K562 (cell line): ENCODE data around the gene SMIM17. TPM values are rescaled to one million over a fixed set of nuclear protein-coding genes. Genes with fewer than 3 reads are reported as not detected.

Experiments
- ATAC-seq: fragments of 200-7000 bp; cut with Tn5 transposase; 3 replicates; pipeline ENCODE4 v1.9.1; 2020; ENCODE audit warnings: moderate library complexity
- BruUV-seq: library from RNA; stranded (reverse); fragments of 400-500 nt; replicated peaks from 2 replicates; lab custom pipeline; 2021; lab: Mats Ljungman, UMichigan
- CTCF ChIA-PET: fragments of 300-600 bp; formaldehyde crosslinking; extraction: SDS; loops from one replicate; lab custom pipeline; 2021; ENCODE audit warnings: low intra/inter-chr PET ratio; lab: Yijun Ruan, JAX
- POLR2A ChIA-PET: fragments of 300-600, 350-650 bp; sonication (Branson Sonifier 250); formaldehyde crosslinking; extraction: SDS; loops from one replicate; lab custom pipeline; 2021; ENCODE audit warnings: antibody characterized with exemption, inconsistent platforms; lab: Yijun Ruan, JAX
- DNase-seq, 4 experiments: peaks; one replicate each; pipeline versions ENCODE4 v3.0.0 to v3.0.0-alpha.2; 2011 to 2018; ENCODE audit warnings: low spot score in 3 of 4, mixed read lengths in 3 of 4; ENCODE audit errors: extremely low read depth in 1 of 4
- FAIRE-seq: peaks from 2 replicates; lab custom pipeline; 2011; peaks lifted over from hg19 to GRCh38; lab: Jason Lieb, UNC
- H2AFZ ChIP-seq: 2 replicates; pipeline ENCODE4 v1.6.0; 2011; ENCODE audit warnings: low read depth, low read length, control low read depth, inconsistent platforms
- H3K27ac ChIP-seq: fragments of 200-600 bp; 3 replicates; pipeline ENCODE4 v1.8.0; 2011; ENCODE audit warnings: low read depth, mild to moderate bottlenecking, control low read depth, inconsistent platforms, low read length, moderate library complexity, mixed read lengths; ENCODE audit errors: extremely low read depth
- H3K27me3 ChIP-seq, 2 experiments: fragments of 300-600 bp in 1 of 2; 2 replicates in 1 of 2; 3 replicates in 1 of 2; pipeline versions ENCODE4 v1.6.0 to v1.8.0; 2011; ENCODE audit warnings: inconsistent platforms in 2 of 2, low read length in 2 of 2, mild to moderate bottlenecking in 1 of 2, mixed read lengths in 1 of 2, moderate library complexity in 1 of 2; ENCODE audit not compliant: control insufficient read depth in 2 of 2, insufficient read depth in 2 of 2
- H3K36me3 ChIP-seq: fragments of 300-600 bp; 3 replicates; pipeline ENCODE4 v1.8.0; 2011; ENCODE audit warnings: mild to moderate bottlenecking, low read length, inconsistent platforms; ENCODE audit not compliant: control insufficient read depth, insufficient read depth
- H3K4me1 ChIP-seq, 2 experiments: fragments of 200-600 bp in 1 of 2; replicated peaks in 1 of 2; 2 replicates in 1 of 2; 3 replicates in 1 of 2; pipeline versions ENCODE4 v1.5.1 to v1.8.0; 2011; ENCODE audit warnings: inconsistent platforms in 2 of 2, low read length in 2 of 2, mild to moderate bottlenecking in 1 of 2, mixed read lengths in 1 of 2, moderate library complexity in 1 of 2; ENCODE audit not compliant: control insufficient read depth in 2 of 2, insufficient read depth in 2 of 2
- H3K4me2 ChIP-seq: 2 replicates; pipeline ENCODE4 v1.6.1; 2011; ENCODE audit warnings: low read length, control low read depth, inconsistent platforms, mixed read lengths; ENCODE audit not compliant: insufficient read depth
- H3K4me3 ChIP-seq: fragments of 200-600 bp; sonication (generic), shearing (Covaris generic); 2 replicates; pipeline ENCODE4 v1.5.1; 2016; ENCODE audit warnings: control low read depth, inconsistent platforms
- H3K79me2 ChIP-seq: fragments of 200-600 bp; 3 replicates; pipeline ENCODE4 v1.8.0; 2011; ENCODE audit warnings: low read length, inconsistent platforms; ENCODE audit not compliant: control insufficient read depth, insufficient read depth
- H3K9ac ChIP-seq, 2 experiments: 2 replicates each; pipeline versions ENCODE4 v1.6.0 to v1.6.1; 2011; ENCODE audit warnings: low read depth in 2 of 2, low read length in 2 of 2, control low read depth in 1 of 2, inconsistent platforms in 1 of 2, mild to moderate bottlenecking in 1 of 2, mixed read lengths in 1 of 2; ENCODE audit not compliant: insufficient read depth in 1 of 2
- H3K9me1 ChIP-seq: one replicate; pipeline ENCODE4 v1.6.0; 2011; ENCODE audit warnings: inconsistent platforms, mild to moderate bottlenecking, low read length, moderate library complexity; ENCODE audit not compliant: control insufficient read depth, insufficient read depth
- H3K9me3 ChIP-seq: replicated peaks from 2 replicates; pipeline ENCODE4 v1.5.1; 2011; ENCODE audit warnings: low read depth, low read length, inconsistent platforms; ENCODE audit not compliant: control insufficient read depth, insufficient read depth
- H4K20me1 ChIP-seq: replicated peaks from 2 replicates; pipeline ENCODE4 v1.6.1; 2011; ENCODE audit warnings: low read length, inconsistent platforms, mixed read lengths; ENCODE audit not compliant: control insufficient read depth, insufficient read depth
- CTBP1 ChIP-seq: fragments of 450-650 bp; IDR thresholded peaks from 2 replicates; pipeline ENCODE4 v1.6.1; 2016; ENCODE audit warnings: borderline replicate concordance
- MAFF ChIP-seq: IDR thresholded peaks from 2 replicates; pipeline ENCODE4 v1.6.1; 2012; ENCODE audit warnings: low read length, improper control_type of control experiment
- MCM2 ChIP-seq: fragments of 450-650 bp; IDR thresholded peaks from 2 replicates; pipeline ENCODE4 v1.6.1; 2017; ENCODE audit warnings: low read depth, mild to moderate bottlenecking
- NCOA1 ChIP-seq: fragments of 450-650 bp; IDR thresholded peaks from 2 replicates; pipeline ENCODE4 v1.6.1; 2016; ENCODE audit warnings: low read depth
- SMAD3 ChIP-seq: fragments of 450-650 bp; formaldehyde crosslinking; conservative IDR thresholded peaks from 2 replicates; pipeline ENCODE4 v1.4.0; 2020; ENCODE audit warnings: mild to moderate bottlenecking
- ZNF696 ChIP-seq: fragments of 250-450 bp; sonication (Bioruptor Pico); conservative IDR thresholded peaks from 2 replicates; pipeline ENCODE4 v1.4.0; 2020; ENCODE audit warnings: mild to moderate bottlenecking, moderate library complexity
- WGBS: fragments of 100-300 bp; shearing (Covaris generic); methylation state at CpG from one replicate; pipeline ENCODE4 v1.1.6; 2016; ENCODE audit warnings: low coverage, mixed read lengths; ENCODE audit not compliant: insufficient coverage; ENCODE audit errors: missing lambda C conversion rate; 5-methylcytosine and 5-hydroxymethylcytosine counted together
- in situ Hi-C: fragments of 300-500 bp; cut with MboI; formaldehyde crosslinking; loops from 4 replicates; pipeline ENCODE4 v1.15.0; 2018; ENCODE audit warnings: inconsistent platforms, mixed read lengths
- intact Hi-C: fragments of 100-400 bp; cut with micrococcal nuclease; formaldehyde crosslinking; loops from 2 replicates; pipeline ENCODE4 v1.14.2; 2022
- polyA plus RNA-seq, 8 experiments: library from polyadenylated mRNA; depleted of rRNA in 4 of 8; stranded (reverse) in 5 of 8; unstranded in 3 of 8; fragments of >200 nt; fragmentation: Nextera tagmentation in 2 of 8; fragmentation: Illumina TruSeq in 1 of 8; extraction: Ambion mirVana in 2 of 8; extraction: Trizol in 1 of 8; gene quantifications; 2 replicates each; pipeline versions ENCODE4 v1.2.1 to v1.2.3, GENCODE V29; 2011 to 2014; ENCODE audit warnings: inconsistent platforms in 1 of 8, missing spikeins in 1 of 8
- total RNA-seq, 7 experiments: library from RNA; depleted of rRNA in 6 of 7; stranded (reverse); fragments of >200 nt in 6 of 7; fragmentation: Illumina TruSeq in 2 of 7; extraction: Trizol in 2 of 7; gene quantifications; 2 replicates each; pipeline versions ENCODE4 v1.2.1 to v1.2.3, GENCODE V29; 2011 to 2021; ENCODE audit warnings: low replicate concordance in 1 of 7

SMIM17 gene
- total and polyA plus RNA-seq, 9 of the 15 experiments (the other 6 are each of a cell fraction or from before 2014, with no cell fraction given) = not detected

GRCh38 chr19:56667311-56667870 lies 24.4 kb downstream of the SMIM17 start:
- no peak overlapping the region for H2AFZ ChIP-seq
- POLR2A ChIA-PET = no interaction called here
- H3K9me3 ChIP-seq = no peaks in the 10 kb centered on the region; the same call in 1 of the 2 replicates
- H3K79me2 ChIP-seq = no peaks in the 10 kb centered on the region
- intact Hi-C loops (no loop called here), in situ Hi-C loops (no loop called here)
- WGBS = 0% methylated on average over 6 of the region's 6 CpGs
- no peak overlapping the region for H3K9ac ChIP-seq
- no peak overlapping the region for H3K4me3 ChIP-seq
- no peak overlapping the region for H3K27ac ChIP-seq
- no peaks in the 10 kb centered on the region for H4K20me1 ChIP-seq
- no peak for TF ChIP-seq CTBP1
- TF ChIP-seq NCOA1 = no peak
- TF ChIP-seq MCM2 = no peak
- TF ChIP-seq MAFF = no peak
- no peak for TF ChIP-seq SMAD3 (CRISPR knock-in tag)
- TF ChIP-seq, all 486 proteins: peak for 0
- ATAC-seq = no peak
- H3K36me3 ChIP-seq = no peaks in the 10 kb centered on the region
- no peak for FAIRE-seq
- H3K4me2 ChIP-seq = no peak overlapping the region
- no peak for DNase-seq
- no peaks in the 10 kb centered on the region for H3K27me3 ChIP-seq
- CTCF ChIA-PET = no interaction called here
- BruUV-seq = no TSS peak
- peaks cover 0 to 4% of the 10 kb centered on the region in 2 experiments; a peak in 1 of 5 replicates for H3K4me1 ChIP-seq
- no peaks in the 10 kb centered on the region for H3K9me1 ChIP-seq

- no TSS peak for BruUV-seq
- DNase-seq (no peak), FAIRE-seq (no peak), ATAC-seq (no peak)
- Histone ChIP-seq H3K4me1 (peaks cover 0 to 4% of the 10 kb centered on the region in 2 experiments; a peak in 1 of 5 replicates), H3K27me3 (no peaks in the 10 kb centered on the region), H3K9me1 (no peaks in the 10 kb centered on the region), H4K20me1 (no peaks in the 10 kb centered on the region), H3K9ac (no peak overlapping the region), H3K27ac (no peak overlapping the region), H3K9me3 (no peaks in the 10 kb centered on the region; the same call in 1 of the 2 replicates), H3K4me3 (no peak overlapping the region), H3K79me2 (no peaks in the 10 kb centered on the region), H3K4me2 (no peak overlapping the region), H3K36me3 (no peaks in the 10 kb centered on the region), H2AFZ (no peak overlapping the region)
- intact Hi-C loops (no loop called here), in situ Hi-C loops (no loop called here)
- ChIA-PET POLR2A (no interaction called here), CTCF (no interaction called here)
- no peak for TF ChIP-seq ZNF696 (CRISPR knock-in tag)
- WGBS = 1% methylated on average over 9 of the region's 9 CpGs
Measured at GRCh38 chr19:56668676-56669075, 25.7 kb downstream of the SMIM17 start.
